ENCODE data around the gene ABR. TPM values are rescaled to one million over a fixed set of nuclear protein-coding genes. Genes with fewer than 3 reads are reported as not detected.

Gene ABR
- polyA plus RNA-seq, 1 donor from 2014 or later: 34.5 TPM

DNA sequence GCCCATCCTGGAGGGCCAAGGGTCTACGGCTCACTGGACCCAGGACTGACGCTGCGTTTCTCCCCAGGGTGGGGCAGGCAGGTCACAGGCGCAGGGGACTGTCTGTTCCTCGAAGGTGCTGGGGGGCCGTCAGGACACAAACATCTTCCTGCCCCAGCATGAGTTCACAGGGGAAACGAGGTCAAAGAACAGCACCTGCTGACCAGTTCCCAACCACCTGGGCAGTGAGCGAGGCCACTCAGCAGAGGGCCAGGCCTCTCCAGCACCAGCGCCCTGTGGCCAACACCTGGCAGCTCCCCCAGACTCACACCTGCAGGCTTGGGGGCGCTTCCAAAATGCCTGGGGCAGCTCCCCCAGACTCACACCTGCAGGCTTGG lies 153.2 kb downstream of the ABR start:
- H3K27me3 ChIP-seq (ENCODE audit: insufficient read depth, low read depth, low read length): no peaks in the 10 kb centered on the region
- no peak overlapping the region for H3K27ac ChIP-seq (ENCODE audit: low read length)
- no peaks in the 10 kb centered on the region for H3K9me2 ChIP-seq (ENCODE audit: insufficient read depth, low read length)
- no peak overlapping the region for H3K4me2 ChIP-seq (ENCODE audit: low read length)
- H3K79me2 ChIP-seq (replicated peaks; ENCODE audit: insufficient read depth, low read length): no peaks in the 10 kb centered on the region
- H3F3A ChIP-seq (ENCODE audit: insufficient read depth, low read length, poor library complexity, severe bottlenecking): no peaks in the 10 kb centered on the region
- no peaks in the 10 kb centered on the region for H3K36me3 ChIP-seq (ENCODE audit: insufficient read depth, low read length)
- no peak overlapping the region for H2AFZ ChIP-seq (ENCODE audit: low read depth, low read length)
- no peak overlapping the region for H3K4me3 ChIP-seq (ENCODE audit: low read length)
- TF ChIP-seq TAF1 (IDR thresholded peaks at IDR 0.05; ENCODE audit: low read depth) (no peak), RAD21 (conservative IDR thresholded peaks at IDR 0.05) (no peak), POLR2AphosphoS5 (IDR thresholded peaks at IDR 0.05) (no peak), EP300 (conservative IDR thresholded peaks at IDR 0.05; ENCODE audit: poor library complexity, severe bottlenecking) (no peak), SMC3 (conservative IDR thresholded peaks at IDR 0.05; ENCODE audit: poor library complexity) (no peak), EZH2 (IDR thresholded peaks at IDR 0.05; ENCODE audit: borderline replicate concordance, insufficient read depth, low read length, poor library complexity, severe bottlenecking) (no peak), MXI1 (conservative IDR thresholded peaks at IDR 0.05; ENCODE audit: poor library complexity, severe bottlenecking) (no peak), REST (IDR thresholded peaks at IDR 0.05; ENCODE audit: borderline replicate concordance) (no peak)
- TF ChIP-seq, protein P1, sequence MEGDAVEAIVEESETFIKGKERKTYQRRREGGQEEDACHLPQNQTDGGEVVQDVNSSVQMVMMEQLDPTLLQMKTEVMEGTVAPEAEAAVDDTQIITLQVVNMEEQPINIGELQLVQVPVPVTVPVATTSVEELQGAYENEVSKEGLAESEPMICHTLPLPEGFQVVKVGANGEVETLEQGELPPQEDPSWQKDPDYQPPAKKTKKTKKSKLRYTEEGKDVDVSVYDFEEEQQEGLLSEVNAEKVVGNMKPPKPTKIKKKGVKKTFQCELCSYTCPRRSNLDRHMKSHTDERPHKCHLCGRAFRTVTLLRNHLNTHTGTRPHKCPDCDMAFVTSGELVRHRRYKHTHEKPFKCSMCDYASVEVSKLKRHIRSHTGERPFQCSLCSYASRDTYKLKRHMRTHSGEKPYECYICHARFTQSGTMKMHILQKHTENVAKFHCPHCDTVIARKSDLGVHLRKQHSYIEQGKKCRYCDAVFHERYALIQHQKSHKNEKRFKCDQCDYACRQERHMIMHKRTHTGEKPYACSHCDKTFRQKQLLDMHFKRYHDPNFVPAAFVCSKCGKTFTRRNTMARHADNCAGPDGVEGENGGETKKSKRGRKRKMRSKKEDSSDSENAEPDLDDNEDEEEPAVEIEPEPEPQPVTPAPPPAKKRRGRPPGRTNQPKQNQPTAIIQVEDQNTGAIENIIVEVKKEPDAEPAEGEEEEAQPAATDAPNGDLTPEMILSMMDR (IDR thresholded peaks at IDR 0.05; ENCODE audit: poor library complexity, severe bottlenecking): no peak
- no peak overlapping the region for H3K9ac ChIP-seq (ENCODE audit: low read length)
- H4K20me1 ChIP-seq (ENCODE audit: insufficient read depth): no peaks in the 10 kb centered on the region
- no peaks in the 10 kb centered on the region for H3K9me3 ChIP-seq (ENCODE audit: low read length)

- TF ChIP-seq POLR2AphosphoS5 (IDR thresholded peaks at IDR 0.05) (no peak), MXI1 (conservative IDR thresholded peaks at IDR 0.05; ENCODE audit: poor library complexity, severe bottlenecking) (no peak), EP300 (conservative IDR thresholded peaks at IDR 0.05; ENCODE audit: poor library complexity, severe bottlenecking) (no peak), TAF1 (IDR thresholded peaks at IDR 0.05; ENCODE audit: low read depth) (no peak), REST (IDR thresholded peaks at IDR 0.05; ENCODE audit: borderline replicate concordance) (no peak), SMC3 (conservative IDR thresholded peaks at IDR 0.05; ENCODE audit: poor library complexity) (no peak), EZH2 (IDR thresholded peaks at IDR 0.05; ENCODE audit: borderline replicate concordance, insufficient read depth, low read length, poor library complexity, severe bottlenecking) (no peak), RAD21 (conservative IDR thresholded peaks at IDR 0.05) (no peak)
- TF ChIP-seq, protein P1 (IDR thresholded peaks at IDR 0.05; ENCODE audit: poor library complexity, severe bottlenecking): no peak
- no peaks in the 10 kb centered on the region for H4K20me1 ChIP-seq (ENCODE audit: insufficient read depth)
Measured at GRCh38 chr17:1025733-1026598, 153.8 kb downstream of the ABR start.

More at GRCh38 chr17:1025733-1026598, 153.8 kb downstream of the ABR start:
- Histone ChIP-seq H2AFZ (ENCODE audit: low read depth, low read length) (no peak overlapping the region), H3K9ac (ENCODE audit: low read length) (no peak overlapping the region), H3K9me3 (ENCODE audit: low read length) (no peaks in the 10 kb centered on the region), H3K27ac (ENCODE audit: low read length) (no peak overlapping the region), H3K9me2 (ENCODE audit: insufficient read depth, low read length) (no peaks in the 10 kb centered on the region), H3K4me2 (ENCODE audit: low read length) (no peak overlapping the region), H3K36me3 (ENCODE audit: insufficient read depth, low read length) (no peaks in the 10 kb centered on the region), H3K4me3 (ENCODE audit: low read length) (no peak overlapping the region), H3F3A (ENCODE audit: insufficient read depth, low read length, poor library complexity, severe bottlenecking) (no peaks in the 10 kb centered on the region), H3K27me3 (ENCODE audit: insufficient read depth, low read depth, low read length) (no peaks in the 10 kb centered on the region), H3K79me2 (replicated peaks; ENCODE audit: insufficient read depth, low read length) (no peaks in the 10 kb centered on the region)
